A549 (cell line): ENCODE results near the gene RERE.

Experiments
- BCL3 ChIP-seq: fragments of >200 bp; sonication (Bioruptor Twin); formaldehyde crosslinking; IDR thresholded peaks from 3 replicates; pipeline ENCODE4 v1.6.1; 2016
- BHLHE40 ChIP-seq: IDR thresholded peaks from 2 replicates; pipeline ENCODE4 v1.6.1; 2012; ENCODE audit warnings: low read depth, low read length, inconsistent platforms
- CEBPB ChIP-seq, 2 experiments: fragments of >200 bp in 1 of 2; sonication (Bioruptor Twin) in 1 of 2; formaldehyde crosslinking in 1 of 2; IDR thresholded peaks; 2 replicates each; pipeline ENCODE4 v1.6.1; 2012 to 2016
- CTCF ChIP-seq: fragments of >200 bp; sonication (Bioruptor Twin); formaldehyde crosslinking; IDR thresholded peaks from 3 replicates; pipeline ENCODE4 v1.5.1; 2016
- ELK1 ChIP-seq: fragments of 150-350 bp; IDR thresholded peaks from 2 replicates; pipeline ENCODE4 v1.6.1; 2014; ENCODE audit warnings: low read depth, mild to moderate bottlenecking, low read length
- JUN ChIP-seq, 2 experiments: fragments of >200 bp; sonication (Bioruptor Twin); formaldehyde crosslinking; IDR thresholded peaks; 2 replicates in 1 of 2; 3 replicates in 1 of 2; pipeline ENCODE4 v1.6.1; 2016 to 2017
- MAX ChIP-seq: IDR thresholded peaks from 2 replicates; pipeline ENCODE4 v1.6.1; 2012
- POLR2A ChIP-seq: IDR thresholded peaks from 2 replicates; pipeline ENCODE4 v1.6.1; 2012; ENCODE audit warnings: mild to moderate bottlenecking, low read length
- POLR2AphosphoS2 ChIP-seq: conservative IDR thresholded peaks from 2 replicates; pipeline ENCODE4 v1.6.1; 2012; ENCODE audit warnings: low read length, improper control_type of control experiment, inconsistent platforms
- REST ChIP-seq: fragments of 200-600 bp; sonication (generic); IDR thresholded peaks from 2 replicates; pipeline ENCODE4 v1.6.1; 2016; ENCODE audit warnings: antibody characterized with exemption, mild to moderate bottlenecking, moderate library complexity
- ZFP36 ChIP-seq: fragments of 450-650 bp; IDR thresholded peaks from 2 replicates; pipeline ENCODE4 v1.6.1; 2014; ENCODE audit warnings: borderline replicate concordance; ENCODE audit not compliant: partially characterized antibody
- ZNF302 ChIP-seq: fragments of 250-450 bp; sonication (Bioruptor Pico); IDR thresholded peaks from 2 replicates; pipeline ENCODE4 v1.9.0; 2021; ENCODE audit warnings: inconsistent platforms, mild to moderate bottlenecking, moderate library complexity

- TF ChIP-seq ELK1 = no peak
- TF ChIP-seq REST = no peak
- no peak for TF ChIP-seq CTCF
- no peak for TF ChIP-seq POLR2A
- TF ChIP-seq MAX = peak; percentile 77
- no peak for TF ChIP-seq BHLHE40
- TF ChIP-seq ZNF302 (CRISPR knock-in tag) = no peak
- TF ChIP-seq BCL3 = no peak
- no peak for TF ChIP-seq POLR2AphosphoS2
- no peak for TF ChIP-seq JUN (IDR thresholded peaks at IDR 0.05)
- no peak for TF ChIP-seq ZFP36
- TF ChIP-seq CEBPB (IDR thresholded peaks at IDR 0.05) = no peak
Measured at GRCh38 chr1:8701794-8702471, 115.5 kb downstream of the RERE start.
